OCI-LY3 (cell line): ENCODE measurements around the gene SYT7.

Source experiments
- H2AFZ ChIP-seq: fragments of 200-600, 300-600 bp; shearing (Covaris generic); 2 replicates; pipeline ENCODE4 v1.6.0; 2014; ENCODE audit warnings: antibody characterized with exemption, low read depth, low read length
- H3K27ac ChIP-seq: fragments of 200-600, 300-600 bp; sonication (generic); 2 replicates; pipeline ENCODE4 v1.5.1; 2014; ENCODE audit warnings: mild to moderate bottlenecking, low read length, moderate library complexity, mixed read lengths
- H3K27me3 ChIP-seq: fragments of 200-600, 300-600 bp; sonication (generic); 2 replicates; pipeline ENCODE4 v1.6.1; 2014; ENCODE audit warnings: low read depth, low read length, mixed read lengths
- H3K36me3 ChIP-seq: fragments of 200-600, 300-600 bp; sonication (generic); replicated peaks from 2 replicates; pipeline ENCODE3; 2014; ENCODE audit warnings: low read depth, low read length, mixed read lengths
- H3K4me1 ChIP-seq: fragments of 300-600, 200-600 bp; sonication (generic); 2 replicates; pipeline ENCODE4 v1.6.1; 2014; ENCODE audit warnings: low read length, mixed read lengths
- H3K4me2 ChIP-seq: fragments of 200-600, 300-600 bp; sonication (generic); 2 replicates; pipeline ENCODE4 v1.6.1; 2014; ENCODE audit warnings: low read length, mixed read lengths
- H3K4me3 ChIP-seq: fragments of 300-600, 200-600 bp; sonication (generic); 2 replicates; pipeline ENCODE4 v1.5.1; 2014; ENCODE audit warnings: antibody characterized with exemption, mild to moderate bottlenecking, low read length, moderate library complexity
- H3K79me2 ChIP-seq: fragments of 300-600, 200-600 bp; shearing (Covaris generic); 2 replicates; pipeline ENCODE4 v1.6.1; 2014; ENCODE audit warnings: mild to moderate bottlenecking, low read length, mixed read lengths
- H3K9ac ChIP-seq: fragments of 300-600, 200-600 bp; shearing (Covaris generic); 2 replicates; pipeline ENCODE4 v1.6.0; 2014; ENCODE audit warnings: mild to moderate bottlenecking, low read length, moderate library complexity
- H3K9me3 ChIP-seq: fragments of 200-600, 300-600 bp; shearing (Covaris generic); 2 replicates; pipeline ENCODE4 v1.6.1; 2014; ENCODE audit warnings: low read length, mixed read lengths; ENCODE audit not compliant: insufficient read depth
- H4K20me1 ChIP-seq: fragments of 200-600, 300-600 bp; sonication (generic); 2 replicates; pipeline ENCODE4 v1.6.1; 2016; ENCODE audit warnings: low read length, mixed read lengths; ENCODE audit not compliant: insufficient read depth
- EZH2phosphoT487 ChIP-seq: fragments of 200-600 bp; shearing (Covaris generic); IDR thresholded peaks from 2 replicates; pipeline ENCODE4 v1.6.1; 2018; ENCODE audit warnings: antibody characterized with exemption, mixed run types, low read depth
- TF ChIP-seq, protein P1 (sequence below): fragments of 200-600, 300-600 bp; sonication (generic); IDR thresholded peaks from 2 replicates; pipeline ENCODE4 v1.5.1; 2014; ENCODE audit warnings: antibody characterized with exemption, low read length, low read depth

The SYT7 gene

DNA sequence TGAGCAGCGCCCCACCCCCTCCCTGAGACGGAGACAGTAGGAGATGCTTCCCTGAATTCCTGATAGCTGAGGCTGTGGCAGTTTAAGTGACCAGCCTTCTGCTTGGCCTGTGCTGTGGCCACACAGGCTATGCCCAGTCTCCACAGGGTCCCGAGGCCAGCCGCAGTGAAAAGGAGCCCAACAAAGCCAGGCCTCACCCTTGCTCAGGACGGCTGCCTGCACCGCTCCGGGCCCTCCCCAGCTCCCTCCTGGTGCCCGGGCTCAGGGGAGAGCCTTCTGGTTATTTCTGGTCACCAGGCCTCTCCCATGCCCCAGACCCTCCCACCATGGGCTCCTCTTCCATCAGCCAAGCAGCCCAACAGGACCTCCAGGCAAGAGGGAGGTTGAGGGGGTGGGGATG lies 43.5 kb downstream of the SYT7 start:
- Histone ChIP-seq H3K36me3 (no peaks in the 10 kb centered on the region), H3K9ac (no peak overlapping the region), H3K79me2 (no peaks in the 10 kb centered on the region), H4K20me1 (no peaks in the 10 kb centered on the region), H3K4me1 (peaks cover 22% of the 10 kb centered on the region), H2AFZ (no peak overlapping the region), H3K4me3 (no peak overlapping the region), H3K27me3 (peaks cover 30% of the 10 kb centered on the region), H3K27ac (no peak overlapping the region), H3K4me2 (no peak overlapping the region), H3K9me3 (no peaks in the 10 kb centered on the region)
- TF ChIP-seq EZH2phosphoT487, result no peak
- TF ChIP-seq, protein P1, sequence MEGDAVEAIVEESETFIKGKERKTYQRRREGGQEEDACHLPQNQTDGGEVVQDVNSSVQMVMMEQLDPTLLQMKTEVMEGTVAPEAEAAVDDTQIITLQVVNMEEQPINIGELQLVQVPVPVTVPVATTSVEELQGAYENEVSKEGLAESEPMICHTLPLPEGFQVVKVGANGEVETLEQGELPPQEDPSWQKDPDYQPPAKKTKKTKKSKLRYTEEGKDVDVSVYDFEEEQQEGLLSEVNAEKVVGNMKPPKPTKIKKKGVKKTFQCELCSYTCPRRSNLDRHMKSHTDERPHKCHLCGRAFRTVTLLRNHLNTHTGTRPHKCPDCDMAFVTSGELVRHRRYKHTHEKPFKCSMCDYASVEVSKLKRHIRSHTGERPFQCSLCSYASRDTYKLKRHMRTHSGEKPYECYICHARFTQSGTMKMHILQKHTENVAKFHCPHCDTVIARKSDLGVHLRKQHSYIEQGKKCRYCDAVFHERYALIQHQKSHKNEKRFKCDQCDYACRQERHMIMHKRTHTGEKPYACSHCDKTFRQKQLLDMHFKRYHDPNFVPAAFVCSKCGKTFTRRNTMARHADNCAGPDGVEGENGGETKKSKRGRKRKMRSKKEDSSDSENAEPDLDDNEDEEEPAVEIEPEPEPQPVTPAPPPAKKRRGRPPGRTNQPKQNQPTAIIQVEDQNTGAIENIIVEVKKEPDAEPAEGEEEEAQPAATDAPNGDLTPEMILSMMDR, result no peak

DNA sequence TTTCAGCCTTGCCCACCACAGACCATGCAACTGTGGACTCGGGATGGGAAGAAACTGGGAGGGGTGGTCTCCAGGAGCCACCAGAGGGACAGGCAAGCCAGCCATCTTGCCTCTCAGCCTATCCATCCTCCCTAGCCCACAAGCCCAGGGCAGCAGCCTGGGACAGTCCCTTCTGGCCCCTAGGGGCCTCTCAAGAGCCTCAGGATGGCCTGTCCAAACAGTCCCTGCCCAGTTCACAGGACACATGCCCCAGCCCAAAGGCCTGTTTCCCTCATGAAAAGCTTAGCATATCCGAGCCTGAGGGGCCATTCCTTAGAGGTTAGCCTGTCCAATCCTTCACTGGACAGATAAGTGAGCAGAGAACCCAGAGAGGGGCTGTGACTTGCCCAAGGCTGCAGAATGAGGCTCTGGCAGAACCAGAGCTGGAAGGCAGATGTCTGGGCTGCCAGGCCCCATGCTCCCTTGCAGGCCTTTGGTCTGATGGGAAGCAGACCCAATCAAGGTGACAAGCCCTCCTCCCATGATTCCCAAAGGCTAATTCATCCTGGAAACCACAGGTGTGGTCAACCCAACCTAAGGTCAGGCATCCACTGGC lies 44.1 kb downstream of the SYT7 start:
- Histone ChIP-seq H3K4me2 (no peak overlapping the region), H3K27ac (no peak overlapping the region), H3K4me1 (peaks cover 17% of the 10 kb centered on the region), H3K9me3 (no peaks in the 10 kb centered on the region), H3K4me3 (no peak overlapping the region), H2AFZ (no peak overlapping the region), H3K36me3 (no peaks in the 10 kb centered on the region), H3K27me3 (peaks cover 30% of the 10 kb centered on the region), H4K20me1 (no peaks in the 10 kb centered on the region), H3K79me2 (no peaks in the 10 kb centered on the region), H3K9ac (no peak overlapping the region)
- no peak for TF ChIP-seq EZH2phosphoT487
- TF ChIP-seq, protein P1, result no peak

DNA sequence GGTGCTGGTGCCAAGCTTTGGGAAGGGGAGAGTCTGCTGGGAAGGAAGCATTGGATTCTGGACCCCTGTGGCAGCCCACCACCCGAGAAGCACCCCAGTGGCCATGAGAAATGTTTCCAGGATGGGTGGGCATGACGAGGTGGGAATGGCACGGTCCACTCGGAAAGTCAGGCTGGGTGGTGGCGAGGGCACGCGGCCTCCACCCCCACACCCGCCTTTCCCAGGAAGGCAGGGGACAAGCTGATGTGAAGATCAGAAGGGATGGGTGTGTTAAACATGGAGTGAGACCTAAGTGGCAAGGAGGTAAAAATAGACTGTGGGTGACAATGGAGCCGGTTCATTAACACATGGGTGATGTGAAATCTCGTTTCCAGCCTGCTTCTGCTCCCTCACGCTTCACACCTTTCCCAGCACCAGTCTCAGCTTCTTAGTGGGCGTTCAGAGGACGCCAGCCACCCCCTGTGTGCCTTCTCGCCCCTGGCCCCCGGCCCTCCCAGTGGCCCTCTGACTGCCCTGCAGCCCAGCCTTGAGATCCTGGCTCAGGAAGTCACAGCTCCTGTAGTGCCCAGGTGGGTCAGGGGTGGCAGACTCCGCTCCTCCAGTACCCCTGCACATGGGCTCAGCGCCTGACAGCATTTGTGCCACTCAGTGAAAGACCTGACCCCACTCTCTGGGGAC lies 44.7 kb downstream of the SYT7 start:
- Histone ChIP-seq H3K9ac (no peak overlapping the region), H3K4me2 (no peak overlapping the region), H3K79me2 (no peaks in the 10 kb centered on the region), H2AFZ (no peak overlapping the region), H3K9me3 (no peaks in the 10 kb centered on the region), H3K27me3 (peaks cover 32% of the 10 kb centered on the region), H3K4me1 (peaks cover 11% of the 10 kb centered on the region), H4K20me1 (no peaks in the 10 kb centered on the region), H3K27ac (no peak overlapping the region), H3K4me3 (no peak overlapping the region), H3K36me3 (no peaks in the 10 kb centered on the region)
- TF ChIP-seq, protein P1, result no peak
- TF ChIP-seq EZH2phosphoT487, result no peak

DNA sequence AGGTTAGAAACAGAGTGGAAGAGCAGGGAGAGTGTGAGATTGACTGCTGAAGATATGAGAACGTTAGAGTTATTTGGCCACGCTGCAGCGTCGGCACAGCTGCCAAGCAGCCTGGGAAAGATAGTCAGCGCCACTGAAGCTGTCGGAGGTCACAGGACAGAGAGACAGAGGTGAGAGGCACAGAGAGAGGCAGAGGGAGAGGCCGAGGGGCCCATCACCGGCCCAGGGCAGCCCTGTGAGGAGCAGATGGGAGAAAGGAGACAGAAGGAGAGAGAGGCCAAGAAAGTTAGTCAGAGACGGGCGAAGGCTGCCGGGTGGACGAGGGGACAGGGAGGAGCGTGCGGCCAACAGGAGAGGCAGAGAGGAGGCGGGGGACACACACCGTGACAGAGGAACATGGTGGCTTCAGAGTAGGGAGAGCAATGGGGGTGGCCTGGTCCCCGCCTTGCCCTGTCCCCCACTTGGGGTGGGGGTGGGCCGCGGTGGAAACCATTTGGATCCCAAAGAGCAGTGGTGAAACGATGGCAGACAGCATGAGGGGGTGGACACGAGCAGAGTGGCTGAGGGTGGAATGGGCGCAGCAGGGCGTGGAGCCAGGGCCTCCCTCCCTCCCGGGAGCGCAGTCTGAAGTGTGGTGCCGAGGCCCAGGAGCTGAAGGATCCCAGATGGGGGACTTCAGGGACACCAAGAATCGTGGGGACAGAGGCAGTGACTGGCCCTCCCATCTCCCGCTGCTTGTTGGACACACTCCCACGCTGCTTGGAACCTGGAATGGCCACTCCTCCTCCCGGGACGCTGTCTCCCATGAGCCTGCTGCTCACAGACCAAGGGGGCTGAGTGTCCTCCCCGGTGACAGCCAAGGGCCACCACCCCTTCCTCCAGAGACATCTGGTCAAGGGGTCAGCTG lies 45.7 kb downstream of the SYT7 start:
- Histone ChIP-seq H3K4me1 (peaks cover 5% of the 10 kb centered on the region; the same call in 1 of the 2 replicates), H3K36me3 (no peaks in the 10 kb centered on the region), H3K9me3 (no peaks in the 10 kb centered on the region), H3K79me2 (no peaks in the 10 kb centered on the region), H3K27ac (no peak overlapping the region), H3K27me3 (peaks cover 37% of the 10 kb centered on the region), H2AFZ (no peak overlapping the region), H3K9ac (no peak overlapping the region), H3K4me3 (no peak overlapping the region), H3K4me2 (no peak overlapping the region), H4K20me1 (no peaks in the 10 kb centered on the region)
- TF ChIP-seq, protein P1, result no peak
- TF ChIP-seq EZH2phosphoT487, result no peak
